HT-29 (cell line): Measurements from ENCODE around the gene EPS8L2. TPM values are rescaled to one million over a fixed set of nuclear protein-coding genes. Genes with fewer than 3 reads are reported as not detected.
"Not testable (repeated sequence)": the region's sequence is repeated elsewhere in the genome, so short reads cannot be mapped to it uniquely, and the experiment has no call there.

Experiments used
- DNase-seq: peaks from one replicate; pipeline ENCODE4 v3.0.0-alpha.2; 2015; ENCODE audit warnings: low spot score
- total RNA-seq: library from RNA; depleted of rRNA; stranded (reverse); fragments of >200 nt; shearing (Covaris generic); gene quantifications from 2 replicates; pipeline ENCODE4 v1.2.3, GENCODE V29; 2014

Gene EPS8L2
- total RNA-seq, 1 experiment from 2014 or later, result 503 TPM

GRCh38 chr11:724778-725386 lies 18.9 kb downstream of the EPS8L2 start:
- no peak for DNase-seq

DNA sequence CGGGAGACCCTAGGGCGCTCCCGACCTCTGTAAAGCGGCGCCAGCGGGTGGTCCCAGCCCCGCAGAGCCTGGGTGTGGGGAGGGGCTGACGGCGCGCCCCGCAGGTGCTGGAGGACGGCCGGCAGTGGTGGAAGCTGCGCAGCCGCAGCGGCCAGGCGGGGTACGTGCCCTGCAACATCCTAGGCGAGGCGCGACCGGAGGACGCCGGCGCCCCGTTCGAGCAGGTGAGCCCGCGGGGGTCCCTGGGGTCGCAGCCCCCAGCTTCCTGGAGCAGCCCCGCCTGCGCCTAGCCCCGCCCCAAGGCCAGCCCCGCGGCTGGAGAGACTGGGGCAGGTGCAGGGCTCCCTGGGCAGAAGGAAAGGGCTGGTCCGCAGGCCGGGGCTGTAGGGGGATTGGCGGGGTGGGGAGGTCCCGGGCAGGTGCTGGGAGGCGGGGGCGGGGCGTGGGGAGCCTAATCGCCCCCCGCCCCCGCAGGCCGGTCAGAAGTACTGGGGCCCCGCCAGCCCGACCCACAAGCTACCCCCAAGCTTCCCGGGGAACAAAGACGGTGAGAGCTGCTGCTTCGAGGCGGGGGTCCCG lies 19.7 kb downstream of the EPS8L2 start:
- DNase-seq, result no peak

GRCh38 chr11:726278-727220 lies 20.5 kb downstream of the EPS8L2 start:
- DNase-seq, result peak; percentile 98

- no peak for DNase-seq
These were observed 21.3 kb downstream of the EPS8L2 start for GRCh38 chr11:727281-727701.

- peak; percentile 98 for DNase-seq
These were observed 22.1 kb downstream of the EPS8L2 start for GRCh38 chr11:727859-728748.

DNA sequence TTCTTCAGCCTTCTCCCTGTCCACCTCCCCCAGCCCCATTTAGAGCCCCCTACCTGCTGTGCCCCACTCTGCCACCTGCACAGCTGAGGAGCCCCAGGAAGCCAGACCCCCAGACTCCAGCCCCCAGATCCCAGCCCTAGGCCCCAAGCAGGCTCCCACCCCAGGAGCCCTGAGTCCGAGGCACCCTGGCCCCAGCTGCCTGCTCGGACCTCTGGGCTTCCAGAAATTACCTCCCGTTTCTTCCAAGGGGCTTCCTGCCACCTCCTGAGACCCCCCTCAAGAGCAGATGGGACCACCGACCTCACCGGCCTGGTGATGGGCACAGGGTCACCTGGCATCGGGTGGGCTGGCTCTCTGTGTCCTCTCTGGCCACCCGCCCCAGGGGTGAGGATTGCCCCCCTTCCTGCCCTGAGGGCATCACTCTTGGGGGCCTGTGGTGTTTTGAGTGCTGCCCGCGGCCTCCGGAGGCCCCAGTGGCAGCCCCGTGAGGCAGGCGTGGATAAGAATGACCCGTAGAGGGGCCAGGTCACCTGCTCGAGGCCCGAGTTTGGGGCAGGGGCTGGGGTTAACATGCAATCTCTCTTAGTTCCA lies 23.0 kb downstream of the EPS8L2 start:
- no peak for DNase-seq

- DNase-seq, result no peak
These were observed 23.6 kb downstream of the EPS8L2 start for GRCh38 chr11:729492-730074.

GRCh38 chr11:733072-733471 lies 27.0 kb downstream of the EPS8L2 start:
- DNase-seq, result peak; percentile 64

DNA sequence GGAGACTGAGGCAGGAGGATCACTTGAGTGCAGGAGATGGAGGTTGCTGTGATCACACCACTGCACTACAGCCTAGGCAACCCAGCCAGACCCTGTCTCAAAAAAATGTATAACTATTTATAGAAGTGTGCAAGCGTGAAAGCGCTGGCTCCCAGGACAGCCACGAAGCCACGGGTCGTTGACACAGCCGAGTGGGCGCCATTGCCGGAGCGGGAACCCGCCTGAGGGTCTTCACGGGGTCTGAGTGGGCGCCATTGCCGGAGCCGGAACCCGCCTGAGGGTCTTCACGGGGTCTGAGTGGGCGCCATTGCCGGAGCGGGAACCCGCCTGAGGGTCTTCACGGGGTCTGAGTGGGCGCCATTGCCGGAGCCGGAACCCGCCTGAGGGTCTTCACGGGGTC lies 28.5 kb downstream of the EPS8L2 start:
- DNase-seq, result not testable (repeated sequence)

- DNase-seq, result no peak
These were observed 31.3 kb downstream of the EPS8L2 start for GRCh38 chr11:737366-737765.

- not testable (repeated sequence) for DNase-seq
These were observed 31.9 kb downstream of the EPS8L2 start for GRCh38 chr11:737899-738298.

DNA sequence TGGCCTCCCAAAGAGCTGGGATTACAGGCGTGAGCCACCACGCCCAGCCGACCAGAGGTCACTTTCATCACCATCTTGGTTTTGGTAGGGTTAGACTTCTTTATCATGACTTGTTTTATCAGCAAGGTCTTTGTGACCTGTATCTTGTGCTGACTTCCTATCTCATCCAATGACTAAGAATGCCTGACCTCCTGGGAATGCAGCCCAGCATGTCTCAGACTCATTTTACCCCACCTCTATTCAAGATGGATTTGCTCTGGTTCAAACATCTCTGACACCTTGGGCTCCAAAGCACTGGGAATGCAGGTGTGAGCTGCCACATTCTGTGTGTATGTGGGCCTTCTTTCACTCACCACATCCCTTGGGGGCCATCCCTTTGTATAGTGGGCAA lies 36.1 kb downstream of the EPS8L2 start:
- no peak for DNase-seq

DNA sequence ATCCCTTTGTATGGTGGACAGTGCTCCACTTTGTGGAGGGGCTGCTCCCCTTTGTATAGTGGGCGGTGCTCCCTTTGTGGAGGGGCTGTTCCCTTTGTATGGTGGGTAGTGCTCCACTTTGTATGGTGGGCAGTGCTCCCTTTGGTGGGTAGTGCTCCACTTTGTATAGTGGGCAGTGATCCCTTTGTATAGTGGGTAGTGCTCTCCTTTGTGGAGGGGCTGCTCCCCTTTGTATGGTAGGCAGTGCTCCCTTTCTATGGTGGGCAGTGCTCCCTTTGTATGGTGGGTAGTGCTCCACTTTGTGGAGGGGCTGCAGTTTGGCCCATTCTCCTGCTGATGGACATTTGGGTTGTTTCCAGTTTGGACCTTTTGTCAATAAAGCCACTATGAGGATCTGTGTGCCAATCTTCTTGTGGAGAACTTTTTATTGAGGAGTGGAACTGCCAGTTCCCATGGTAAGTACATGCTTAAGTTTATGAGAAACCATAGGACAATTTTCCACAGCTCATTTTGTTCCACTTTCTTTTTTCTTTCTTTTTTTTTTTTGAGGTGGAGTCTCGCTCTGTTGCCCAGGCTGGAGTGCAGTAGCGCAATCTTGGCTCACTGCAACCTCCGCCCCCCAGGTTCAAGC lies 36.7 kb downstream of the EPS8L2 start:
- DNase-seq, result no peak

GRCh38 chr11:745428-745827 lies 39.4 kb downstream of the EPS8L2 start:
- DNase-seq, result no peak

DNA sequence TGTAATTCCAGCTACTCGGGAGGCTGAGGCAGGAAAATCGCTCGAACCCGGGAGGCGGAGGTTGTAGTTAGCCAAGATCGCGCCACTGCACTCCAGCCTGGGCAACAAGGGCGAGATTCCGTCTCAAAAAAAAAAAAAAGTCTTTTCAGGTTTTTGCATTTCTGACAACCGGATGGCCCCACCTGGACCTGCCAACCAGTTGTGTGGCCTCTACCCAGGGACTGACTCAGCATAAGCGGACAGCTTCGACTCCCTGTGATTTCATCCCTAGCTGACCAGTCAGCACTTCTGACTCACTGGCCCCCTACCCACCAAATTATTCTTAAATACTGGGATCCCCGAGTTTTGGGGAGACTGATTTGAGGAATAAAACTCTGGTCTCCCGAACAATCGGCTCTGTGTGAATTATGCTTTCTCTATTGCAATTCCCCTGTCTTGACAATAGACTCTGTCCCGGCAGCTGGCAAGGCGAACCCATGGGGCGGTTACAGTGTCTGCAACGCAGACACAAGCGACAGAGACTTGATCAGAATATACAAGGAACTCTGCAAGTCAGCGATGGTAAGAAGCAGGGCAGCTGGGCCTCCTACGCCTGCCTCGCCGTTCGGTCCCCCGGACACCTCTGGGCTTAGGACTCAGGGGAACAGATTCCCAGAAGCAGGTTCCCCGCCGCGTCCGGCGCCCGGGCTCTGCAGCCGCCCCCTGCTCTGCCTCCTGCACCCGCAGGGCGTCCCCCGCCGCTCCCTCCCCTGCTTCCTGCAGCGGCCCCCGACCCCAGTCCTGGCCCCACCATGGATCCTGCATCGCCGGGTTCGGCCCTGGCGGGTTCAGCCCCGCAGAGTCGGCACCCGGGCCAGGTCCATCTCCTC lies 40.5 kb downstream of the EPS8L2 start:
- DNase-seq, result peak; percentile 75

GRCh38 chr11:747158-748006 lies 41.4 kb downstream of the EPS8L2 start, which contains the start of gene TALDO1:
Gene TALDO1 (plus strand): TSS chr11:747464. CDS start chr11:747482, 18 bp downstream.
- peak; percentile 96 for DNase-seq

GRCh38 chr11:748007-748359 lies 42.0 kb downstream of the EPS8L2 start:
- no peak for DNase-seq

DNA sequence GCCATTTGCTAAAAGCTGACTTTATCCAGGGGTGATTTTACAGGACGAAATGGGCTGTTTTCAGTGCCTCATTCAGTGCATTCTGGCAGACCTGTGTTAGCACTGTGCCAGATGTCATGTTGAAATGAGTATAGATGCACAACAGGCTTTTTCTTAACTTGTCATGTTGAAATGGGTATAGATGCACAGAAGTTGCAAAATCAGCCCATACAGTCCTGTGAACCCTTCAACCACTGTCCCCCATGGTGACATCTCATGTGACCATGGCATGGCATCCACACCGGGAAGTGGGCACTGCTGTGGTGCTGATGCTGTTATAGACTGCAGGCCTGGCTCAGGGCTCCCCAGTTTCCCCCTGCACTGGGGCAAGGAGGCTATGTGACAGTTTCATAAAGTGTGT lies 43.7 kb downstream of the EPS8L2 start:
- no peak for DNase-seq
